GM18870 (cell line): ENCODE results near the gene LENG8.
"Not testable (repeated sequence)": the region's sequence is repeated elsewhere in the genome, so short reads cannot be mapped to it uniquely, and the experiment has no call there.

ENCODE experiments used
- ATAC-seq: cut with Tn5 transposase; IDR thresholded peaks from one replicate; pipeline ENCODE4 v1.9.1; 2021; ENCODE audit warnings: moderate library complexity; ENCODE audit not compliant: unreplicated experiment

The LENG8 gene

DNA sequence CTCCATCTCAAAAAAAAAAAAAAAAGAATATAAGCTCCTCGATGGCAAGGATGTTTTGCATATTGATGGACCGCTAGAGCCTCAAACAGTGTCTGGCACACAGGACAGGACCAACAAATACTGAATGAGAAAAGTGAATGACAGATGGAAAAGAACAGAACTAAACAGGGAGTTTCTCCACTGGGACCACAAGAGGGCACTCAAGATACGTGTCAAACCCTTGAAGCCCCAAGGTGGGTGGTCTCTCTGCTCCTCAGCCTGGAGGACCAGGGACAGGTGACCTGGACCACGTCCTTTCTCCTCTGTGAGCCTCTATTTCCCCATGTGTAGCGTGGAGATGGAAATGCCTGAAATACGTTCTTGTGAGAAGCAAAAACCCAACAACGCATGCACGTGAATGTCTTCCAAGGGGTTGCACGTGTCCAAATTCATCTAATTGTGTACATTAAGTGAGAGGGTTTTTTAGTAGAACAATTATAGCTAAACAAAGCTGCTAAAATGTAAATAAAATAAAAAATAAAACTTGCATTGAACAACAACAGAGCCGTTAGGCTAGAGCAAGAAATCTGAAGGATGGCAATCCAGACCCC is 29.8 kb downstream of the LENG8 start:
- no peak for ATAC-seq

DNA sequence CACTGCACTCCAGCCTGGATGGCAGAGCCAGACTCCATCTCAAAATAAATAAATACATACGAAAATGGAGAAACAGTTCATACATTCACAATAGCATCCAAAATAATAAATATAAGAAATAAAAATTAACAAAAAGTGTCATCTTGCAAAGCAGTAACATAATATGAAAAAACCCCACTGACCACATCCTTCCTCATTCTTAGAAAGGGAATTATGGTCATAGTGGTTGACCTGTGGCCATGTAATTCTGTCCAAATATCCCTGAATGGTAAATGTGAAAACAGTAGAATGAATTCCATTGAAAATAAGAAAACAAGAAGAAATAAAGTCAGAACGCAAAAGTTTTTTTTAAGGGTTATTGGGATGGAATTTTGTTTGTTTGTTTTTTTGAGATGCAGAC is 31.1 kb downstream of the LENG8 start:
- no peak for ATAC-seq

GRCh38 chr19:54481326-54481930 is 32.4 kb downstream of the LENG8 start:
- ATAC-seq = no peak

DNA sequence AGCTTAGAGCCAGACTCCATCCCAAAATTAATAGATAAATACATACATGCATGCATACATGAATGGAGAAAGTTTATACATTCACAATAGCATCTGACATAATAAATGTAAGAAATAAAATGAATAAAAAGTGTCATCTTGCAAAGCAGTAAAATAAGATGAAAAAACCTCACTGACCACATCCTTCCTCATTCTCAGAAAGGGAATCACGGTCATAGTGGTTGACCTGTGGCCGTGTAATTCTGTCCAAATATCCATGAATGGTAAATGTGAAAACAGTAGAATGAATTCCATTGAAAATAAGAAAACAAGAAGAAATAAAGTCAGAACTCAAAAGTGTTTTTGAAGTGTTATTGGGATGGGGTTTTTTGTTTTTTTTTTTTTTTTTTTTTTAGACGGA is 33.9 kb downstream of the LENG8 start:
- ATAC-seq = no peak

DNA sequence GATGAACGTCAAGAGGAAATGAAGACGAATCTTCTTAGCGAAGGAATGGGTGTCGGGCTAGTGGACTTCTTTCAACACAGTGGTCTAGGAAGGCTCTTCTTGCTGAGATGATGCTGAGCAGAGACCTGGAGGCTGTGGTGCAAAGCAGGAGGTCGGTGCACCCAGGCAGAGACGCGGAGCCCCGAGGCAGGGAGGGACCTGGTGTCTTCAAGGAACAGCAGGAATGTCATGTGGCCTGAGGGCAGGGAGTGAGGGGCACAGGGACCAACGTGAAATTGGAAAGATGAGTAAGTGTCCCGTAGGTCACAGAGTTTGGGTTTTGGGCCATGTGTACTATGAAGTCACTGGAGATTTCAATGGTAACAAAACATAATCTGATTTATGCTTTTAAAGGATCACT is 35.5 kb downstream of the LENG8 start:
- ATAC-seq = no peak

- no peak for ATAC-seq
Observed at GRCh38 chr19:54485851-54486250, 36.9 kb downstream of the LENG8 start.

DNA sequence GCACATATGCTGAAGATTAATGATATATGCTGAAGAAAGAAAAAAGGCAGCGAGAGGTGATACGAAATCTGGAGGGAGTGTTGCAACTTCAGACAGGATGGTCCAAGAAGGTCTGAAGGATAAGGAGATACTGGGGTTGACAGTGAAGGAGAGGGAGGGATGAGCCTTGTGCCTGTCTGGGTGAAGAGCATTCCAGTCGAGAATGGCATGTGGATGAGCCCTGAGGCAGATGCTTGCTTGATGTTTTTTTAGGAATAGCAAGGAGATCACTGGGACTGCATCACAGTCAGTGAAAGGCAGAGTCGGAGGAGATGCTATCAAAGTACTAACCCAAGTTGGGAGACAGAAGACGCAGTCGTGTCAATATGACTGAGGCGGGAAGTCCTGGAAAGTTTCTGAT is 40.3 kb downstream of the LENG8 start:
- no peak for ATAC-seq

- no peak for ATAC-seq
Observed at GRCh38 chr19:54489766-54490165, 40.8 kb downstream of the LENG8 start.

DNA sequence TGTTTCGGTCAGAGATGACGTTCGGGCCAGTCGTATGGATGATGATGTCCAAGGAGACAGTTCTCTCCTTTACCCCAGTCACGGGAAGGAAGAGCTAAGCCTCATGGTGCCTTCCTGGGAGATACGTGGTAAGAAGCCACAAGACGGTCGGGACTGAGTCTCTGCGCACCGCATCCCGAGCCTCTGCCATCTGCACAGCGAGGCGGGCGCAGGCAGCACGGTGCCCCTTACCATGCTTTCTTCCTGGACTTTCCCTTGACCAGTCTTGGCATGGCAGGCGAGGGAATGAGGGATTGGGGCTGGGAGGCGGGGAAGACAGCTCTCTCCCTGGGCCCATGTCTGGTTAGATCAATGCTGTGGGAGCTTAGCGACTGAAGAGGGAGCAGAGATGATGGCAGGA is 43.6 kb downstream of the LENG8 start:
- no peak for ATAC-seq

- not testable (repeated sequence) for ATAC-seq
Observed at GRCh38 chr19:54493056-54493455, 44.1 kb downstream of the LENG8 start.

DNA sequence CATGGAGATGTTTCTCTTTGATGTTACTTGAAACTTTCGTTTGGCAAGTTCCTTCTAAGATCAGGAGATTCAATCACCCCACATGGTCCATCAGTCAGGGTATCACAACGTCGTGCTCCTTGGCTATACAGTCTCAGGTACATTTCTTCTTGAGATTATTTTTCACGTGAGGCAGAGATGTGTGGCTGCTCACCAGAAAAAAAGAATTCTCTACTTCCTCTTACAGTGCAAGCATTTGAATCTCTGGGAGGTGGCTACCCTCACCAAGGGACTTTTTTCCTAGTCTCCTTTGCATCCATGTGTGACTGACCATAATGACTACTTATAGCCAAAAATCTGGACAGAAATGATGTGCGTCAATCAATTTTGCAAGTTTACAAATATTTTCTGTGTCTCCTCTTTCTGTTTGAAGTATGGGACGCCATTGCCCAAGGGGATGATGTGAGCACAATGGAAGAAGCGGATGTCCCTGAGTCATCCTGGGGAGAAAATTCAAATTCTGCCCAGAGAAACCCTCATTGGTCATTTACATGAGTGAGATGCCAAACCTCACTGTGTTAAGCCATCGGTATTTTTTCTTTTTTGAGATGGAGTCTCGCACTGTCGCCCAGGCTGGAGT is 45.1 kb downstream of the LENG8 start:
- no peak for ATAC-seq

GRCh38 chr19:54495284-54495683 is 46.3 kb downstream of the LENG8 start:
- ATAC-seq = not testable (repeated sequence)

- not testable (repeated sequence) for ATAC-seq
Observed at GRCh38 chr19:54497747-54498450, 48.9 kb downstream of the LENG8 start.

DNA sequence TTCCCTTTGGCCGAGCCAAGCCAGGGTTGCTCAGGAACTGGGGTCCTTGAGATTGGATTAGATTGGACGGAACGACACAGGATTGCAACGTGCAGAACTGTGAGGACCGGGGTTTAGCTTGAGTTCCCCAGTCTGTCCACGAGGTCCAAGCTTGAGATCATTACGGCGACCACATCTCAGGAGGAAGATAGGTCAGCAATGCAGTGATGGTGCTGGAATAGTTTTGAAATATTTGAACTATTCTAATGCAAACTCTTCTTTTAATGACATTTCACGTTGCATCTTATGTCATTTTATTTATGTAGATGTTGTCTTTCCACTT is 49.4 kb downstream of the LENG8 start:
- not testable (repeated sequence) for ATAC-seq

- no peak for ATAC-seq
Observed at GRCh38 chr19:54502518-54503048, 53.6 kb downstream of the LENG8 start, which contains the start of gene LAIR2. TSS of gene LAIR2 (plus strand) at chr19:54502831. CDS start at chr19:54502919, 88 bp downstream.

GRCh38 chr19:54505542-54505941 is 56.5 kb downstream of the LENG8 start:
- ATAC-seq = not testable (repeated sequence)

DNA sequence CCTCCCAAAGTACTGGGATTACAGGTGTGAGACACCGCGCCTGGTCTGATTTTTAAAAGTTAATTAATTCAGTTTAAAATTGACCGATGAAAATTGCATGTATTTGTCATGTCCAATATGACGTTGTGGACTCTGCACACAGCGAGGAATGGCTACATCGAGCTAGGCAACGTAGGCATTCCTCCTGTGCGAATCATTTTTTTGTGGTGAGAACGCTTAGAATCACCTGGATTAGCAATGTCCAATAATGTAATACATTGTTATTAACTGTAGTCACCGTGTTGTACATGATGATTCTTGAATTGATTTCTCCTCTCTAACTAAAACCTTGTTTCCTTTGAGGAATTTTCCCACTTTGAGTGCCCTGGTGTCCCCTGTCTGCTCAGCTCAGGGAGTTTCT is 57.1 kb downstream of the LENG8 start:
- no peak for ATAC-seq

GRCh38 chr19:54507038-54507717 is 58.2 kb downstream of the LENG8 start:
- ATAC-seq = not testable (repeated sequence)

DNA sequence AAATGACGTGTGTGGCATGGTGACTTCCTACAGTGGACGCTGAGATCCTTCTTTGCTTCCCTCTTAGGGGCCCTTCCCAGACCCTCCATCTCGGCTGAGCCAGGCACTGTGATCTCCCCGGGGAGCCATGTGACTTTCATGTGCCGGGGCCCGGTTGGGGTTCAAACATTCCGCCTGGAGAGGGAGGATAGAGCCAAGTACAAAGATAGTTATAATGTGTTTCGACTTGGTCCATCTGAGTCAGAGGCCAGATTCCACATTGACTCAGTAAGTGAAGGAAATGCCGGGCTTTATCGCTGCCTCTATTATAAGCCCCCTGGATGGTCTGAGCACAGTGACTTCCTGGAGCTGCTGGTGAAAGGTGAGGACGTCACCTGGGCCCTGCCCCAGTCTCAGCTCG is 58.8 kb downstream of the LENG8 start:
- no peak for ATAC-seq

GRCh38 chr19:54508487-54508886 is 59.5 kb downstream of the LENG8 start:
- not testable (repeated sequence) for ATAC-seq
